ENCODE measurements around the gene LEMD3.

Gene LEMD3

DNA sequence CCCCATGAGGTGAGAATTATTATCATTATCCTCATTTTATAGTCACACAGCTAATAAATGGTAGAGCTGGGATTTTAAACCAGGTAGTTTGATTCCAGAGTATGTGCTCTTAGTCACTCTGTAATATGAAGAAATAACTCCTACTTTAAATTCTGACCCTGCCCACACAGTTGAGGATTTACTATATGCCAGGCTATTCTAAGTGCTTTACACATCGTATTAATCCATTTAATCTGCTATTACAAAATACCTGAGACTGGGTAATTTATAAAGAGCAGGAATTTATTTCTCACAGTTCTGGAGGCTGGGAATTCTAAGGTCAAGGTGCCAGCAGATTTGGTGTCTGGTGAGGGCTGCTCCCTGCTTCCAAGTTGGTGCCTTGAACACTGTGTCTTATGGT, 28.6 kb upstream of the LEMD3 start:
- H3K27ac ChIP-seq (ENCODE audit: low read depth, low read length): no peak overlapping the region
- no peaks in the 10 kb centered on the region for H4K20me1 ChIP-seq (ENCODE audit: control insufficient read depth, insufficient read depth, low read depth, low read length)
- H3F3A ChIP-seq (ENCODE audit: control insufficient read depth, insufficient read depth): no peaks in the 10 kb centered on the region
- no peaks in the 10 kb centered on the region for H3K79me2 ChIP-seq (ENCODE audit: control insufficient read depth, low read length)
- H3K36me3 ChIP-seq (ENCODE audit: control insufficient read depth, low read length): no peaks in the 10 kb centered on the region
- peaks cover 6% of the 10 kb centered on the region for H3K4me1 ChIP-seq (ENCODE audit: control insufficient read depth, low read length)
- H3K4me3 ChIP-seq (ENCODE audit: low read length): no peak overlapping the region
- H3K9me3 ChIP-seq (ENCODE audit: control insufficient read depth, insufficient read depth, low read length): no peaks in the 10 kb centered on the region
- H3K9me2 ChIP-seq (replicated peaks; ENCODE audit: control insufficient read depth, low read length): no peaks in the 10 kb centered on the region
- no peak overlapping the region for H3K4me2 ChIP-seq (ENCODE audit: low read length)
- peaks cover 41% of the 10 kb centered on the region for H3K27me3 ChIP-seq (ENCODE audit: control insufficient read depth, low read length)
- TF ChIP-seq EZH2phosphoT487 (IDR thresholded peaks at IDR 0.05; ENCODE audit: borderline replicate concordance, low read length): no peak
- TF ChIP-seq, protein P1, sequence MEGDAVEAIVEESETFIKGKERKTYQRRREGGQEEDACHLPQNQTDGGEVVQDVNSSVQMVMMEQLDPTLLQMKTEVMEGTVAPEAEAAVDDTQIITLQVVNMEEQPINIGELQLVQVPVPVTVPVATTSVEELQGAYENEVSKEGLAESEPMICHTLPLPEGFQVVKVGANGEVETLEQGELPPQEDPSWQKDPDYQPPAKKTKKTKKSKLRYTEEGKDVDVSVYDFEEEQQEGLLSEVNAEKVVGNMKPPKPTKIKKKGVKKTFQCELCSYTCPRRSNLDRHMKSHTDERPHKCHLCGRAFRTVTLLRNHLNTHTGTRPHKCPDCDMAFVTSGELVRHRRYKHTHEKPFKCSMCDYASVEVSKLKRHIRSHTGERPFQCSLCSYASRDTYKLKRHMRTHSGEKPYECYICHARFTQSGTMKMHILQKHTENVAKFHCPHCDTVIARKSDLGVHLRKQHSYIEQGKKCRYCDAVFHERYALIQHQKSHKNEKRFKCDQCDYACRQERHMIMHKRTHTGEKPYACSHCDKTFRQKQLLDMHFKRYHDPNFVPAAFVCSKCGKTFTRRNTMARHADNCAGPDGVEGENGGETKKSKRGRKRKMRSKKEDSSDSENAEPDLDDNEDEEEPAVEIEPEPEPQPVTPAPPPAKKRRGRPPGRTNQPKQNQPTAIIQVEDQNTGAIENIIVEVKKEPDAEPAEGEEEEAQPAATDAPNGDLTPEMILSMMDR (IDR thresholded peaks at IDR 0.05; ENCODE audit: low read depth, low read length, poor library complexity, severe bottlenecking): no peak

DNA sequence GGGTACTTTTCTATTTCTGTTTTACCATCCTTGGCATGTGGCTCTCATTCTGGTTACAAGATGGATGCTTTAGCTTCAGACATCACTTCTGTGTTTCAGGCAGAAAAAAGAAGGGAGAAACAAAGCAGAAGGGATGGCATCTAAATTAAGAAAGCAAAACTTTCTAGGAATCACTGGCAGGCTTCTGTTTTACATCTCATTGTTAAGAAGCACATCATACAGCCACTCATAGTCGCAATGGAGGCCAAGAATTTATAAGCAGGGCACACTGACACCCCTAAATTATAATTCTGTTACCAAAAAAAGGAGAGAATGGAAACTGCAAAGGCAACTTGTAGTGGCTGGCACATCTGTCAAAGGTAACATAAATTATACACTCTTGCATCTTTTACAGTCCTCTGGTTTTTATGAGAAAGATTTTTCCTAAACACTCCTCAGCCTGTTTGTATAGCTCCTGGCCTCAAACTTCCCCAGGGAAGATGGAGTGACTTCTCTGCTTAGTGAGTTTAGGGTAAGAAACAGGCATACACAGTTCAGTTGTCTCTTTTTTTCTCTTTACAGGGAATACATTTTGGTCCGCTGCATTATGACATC, 22.0 kb upstream of the LEMD3 start:
- Histone ChIP-seq H3K9me2 (replicated peaks; ENCODE audit: control insufficient read depth, low read length) (no peaks in the 10 kb centered on the region), H3K27me3 (ENCODE audit: control insufficient read depth, low read length) (peaks cover 14% of the 10 kb centered on the region), H3K4me1 (ENCODE audit: control insufficient read depth, low read length) (no peaks in the 10 kb centered on the region), H3K9me3 (ENCODE audit: control insufficient read depth, insufficient read depth, low read length) (no peaks in the 10 kb centered on the region), H3K4me3 (ENCODE audit: low read length) (no peak overlapping the region), H3K4me2 (ENCODE audit: low read length) (no peak overlapping the region), H3F3A (ENCODE audit: control insufficient read depth, insufficient read depth) (no peaks in the 10 kb centered on the region), H3K36me3 (ENCODE audit: control insufficient read depth, low read length) (no peaks in the 10 kb centered on the region), H4K20me1 (ENCODE audit: control insufficient read depth, insufficient read depth, low read depth, low read length) (no peaks in the 10 kb centered on the region), H3K27ac (ENCODE audit: low read depth, low read length) (no peak overlapping the region), H3K79me2 (ENCODE audit: control insufficient read depth, low read length) (no peaks in the 10 kb centered on the region)
- TF ChIP-seq, protein P1 (IDR thresholded peaks at IDR 0.05; ENCODE audit: low read depth, low read length, poor library complexity, severe bottlenecking): no peak
- TF ChIP-seq EZH2phosphoT487 (IDR thresholded peaks at IDR 0.05; ENCODE audit: borderline replicate concordance, low read length): no peak

DNA sequence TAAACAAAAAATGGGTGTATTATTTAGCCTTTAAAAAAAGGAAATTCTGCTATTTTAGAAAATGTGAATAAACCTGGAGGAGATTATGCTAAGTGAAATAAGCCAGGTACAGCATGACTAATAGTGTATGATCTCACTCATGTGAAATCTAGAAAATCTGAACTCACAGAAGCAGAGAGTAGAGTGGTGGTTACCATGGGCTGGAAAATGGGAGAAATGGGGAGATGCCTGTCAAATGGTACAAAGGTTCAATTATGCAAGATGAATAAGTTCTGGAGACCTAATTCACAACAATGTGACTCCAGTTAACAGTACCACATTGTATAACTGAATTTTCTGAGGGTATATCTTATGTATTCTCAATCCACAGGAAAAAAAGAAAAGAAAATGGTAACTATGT, 17.4 kb upstream of the LEMD3 start:
- TF ChIP-seq, protein P1 (IDR thresholded peaks at IDR 0.05; ENCODE audit: low read depth, low read length, poor library complexity, severe bottlenecking): no peak
- no peak for TF ChIP-seq EZH2phosphoT487 (IDR thresholded peaks at IDR 0.05; ENCODE audit: borderline replicate concordance, low read length)
- no peaks in the 10 kb centered on the region for H3K36me3 ChIP-seq (ENCODE audit: control insufficient read depth, low read length)
- H4K20me1 ChIP-seq (ENCODE audit: control insufficient read depth, insufficient read depth, low read depth, low read length): no peaks in the 10 kb centered on the region
- H3K4me1 ChIP-seq (ENCODE audit: control insufficient read depth, low read length): peaks cover 15% of the 10 kb centered on the region
- no peak overlapping the region for H3K4me2 ChIP-seq (ENCODE audit: low read length)
- no peak overlapping the region for H3K27ac ChIP-seq (ENCODE audit: low read depth, low read length)
- no peaks in the 10 kb centered on the region for H3F3A ChIP-seq (ENCODE audit: control insufficient read depth, insufficient read depth)
- no peaks in the 10 kb centered on the region for H3K27me3 ChIP-seq (ENCODE audit: control insufficient read depth, low read length)
- H3K4me3 ChIP-seq (ENCODE audit: low read length): no peak overlapping the region
- H3K9me3 ChIP-seq (ENCODE audit: control insufficient read depth, insufficient read depth, low read length): no peaks in the 10 kb centered on the region
- H3K9me2 ChIP-seq (replicated peaks; ENCODE audit: control insufficient read depth, low read length): no peaks in the 10 kb centered on the region
- H3K79me2 ChIP-seq (ENCODE audit: control insufficient read depth, low read length): no peaks in the 10 kb centered on the region

All from DOHH2 (cell line).